ENCODE results near the gene TJP3. TPM values are rescaled to one million over a fixed set of nuclear protein-coding genes. Genes with fewer than 3 reads are reported as not detected.

The TJP3 gene
- total and polyA plus RNA-seq, 10 of the 15 experiments (the other 5 are each of a cell fraction or from before 2014, with no cell fraction given), result 0.04 to 1.2 (median 0.29) TPM; not detected in 6

- TF ChIP-seq MEF2A (IDR thresholded peaks at IDR 0.05; ENCODE audit: insufficient read depth, low read depth, low read length), result no peak
Measured at GRCh38 chr19:3790209-3790734, 82.1 kb downstream of the TJP3 start (continued).

GRCh38 chr19:3790941-3791340, 82.8 kb downstream of the TJP3 start:
- Histone ChIP-seq H3K4me3 (no peak overlapping the region), H3K27me3 (replicated peaks in 1 of 2; ENCODE audit: control insufficient read depth in 2 of 2, insufficient read depth in 2 of 2, low read length in 1 of 2) (no peaks in the 10 kb centered on the region), H3K9ac (ENCODE audit: control insufficient read depth, insufficient read depth, low read length) (no peak overlapping the region), H4K20me1 (ENCODE audit: control insufficient read depth, insufficient read depth) (no peaks in the 10 kb centered on the region), H3K36me3 (ENCODE audit: control insufficient read depth in 2 of 2, insufficient read depth in 2 of 2, low read length in 1 of 2) (no peaks in the 10 kb centered on the region), H3K27ac (ENCODE audit: control insufficient read depth, insufficient read depth) (no peak overlapping the region), H3K79me2 (ENCODE audit: control insufficient read depth, insufficient read depth, low read length) (no peaks in the 10 kb centered on the region), H2AFZ (ENCODE audit: control insufficient read depth, low read depth, low read length) (no peak overlapping the region), H3K4me1 (ENCODE audit: control insufficient read depth, insufficient read depth, low read length) (no peaks in the 10 kb centered on the region), H3K9me3 (replicated peaks; ENCODE audit: control insufficient read depth, insufficient read depth, low read length) (no peaks in the 10 kb centered on the region; the same call in 1 of the 3 replicates), H3K4me2 (ENCODE audit: control insufficient read depth, insufficient read depth) (no peak overlapping the region)
- DNase-seq (ENCODE audit: low read depth, low spot score), result no peak
- BruUV-seq (replicated peaks), result no TSS peak
- FAIRE-seq, result no peak
- intact Hi-C loops (cut with micrococcal nuclease; ENCODE audit: unreplicated experiment) (no loop called here), in situ Hi-C loops (cut with MboI) (no loop called here)
- 74% methylated on average over 7 of the region's 7 CpGs for WGBS (ENCODE audit: insufficient coverage, insufficient replicate concordance, low lambda C conversion rate, missing lambda C conversion rate)
- RAD21 ChIA-PET (ENCODE audit: unreplicated experiment), result no interaction called here
- CTCF ChIA-PET, result no interaction called here
- TF ChIP-seq RCOR1 (conservative IDR thresholded peaks at IDR 0.05; ENCODE audit: low read depth, low read length) (no peak), CUX1 (IDR thresholded peaks at IDR 0.05; ENCODE audit: insufficient replicate concordance, low read depth, low read length) (no peak)
- TF ChIP-seq, protein P1, sequence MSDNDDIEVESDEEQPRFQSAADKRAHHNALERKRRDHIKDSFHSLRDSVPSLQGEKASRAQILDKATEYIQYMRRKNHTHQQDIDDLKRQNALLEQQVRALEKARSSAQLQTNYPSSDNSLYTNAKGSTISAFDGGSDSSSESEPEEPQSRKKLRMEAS (IDR thresholded peaks at IDR 0.05; ENCODE audit: low read depth, low read length), result no peak
- SMC1A ChIA-PET (ENCODE audit: uncharacterized antibody, unreplicated experiment), result no interaction called here
- ATAC-seq, result no peak
- POLR2A ChIA-PET, result no interaction called here

Measured in GM12878 (cell line).